Lower leg skin (tissue), 3 donors: ENCODE data around the gene GRB10.

ENCODE experiments used
- CTCF ChIP-seq, 3 donors: fragments of 450-650 bp; IDR thresholded peaks; one replicate each; pipeline ENCODE4 v1.5.1; 2016; ENCODE audit warnings: antibody characterized with exemption in 3 of 3, mild to moderate bottlenecking in 3 of 3, moderate library complexity in 2 of 3
- POLR2A ChIP-seq, 2 donors: fragments of 450-650 bp; IDR thresholded peaks; one replicate each; pipeline ENCODE4 v1.6.1; 2016 to 2017; ENCODE audit warnings: antibody characterized with exemption in 2 of 2, mild to moderate bottlenecking in 1 of 2, moderate library complexity in 1 of 2

GRCh38 chr7:50690541-50691011 lies 92.1 kb downstream of the GRB10 start:
- no peak for TF ChIP-seq CTCF (IDR thresholded peaks at IDR 0.05)
- no peak for TF ChIP-seq POLR2A (IDR thresholded peaks at IDR 0.05)
